GM12865 (cell line): Measurements from ENCODE around the gene ZXDA.

Experiments
- DNase-seq: peaks from one replicate; pipeline ENCODE4 v3.0.0; 2010; ENCODE audit warnings: low read depth
- H3K4me3 ChIP-seq: 2 replicates; pipeline ENCODE4 v1.5.1; 2011; ENCODE audit warnings: mild to moderate bottlenecking, low read depth, low read length, control low read depth
- TF ChIP-seq, protein P1 (sequence below): IDR thresholded peaks from 2 replicates; pipeline ENCODE4 v1.5.1; 2011; ENCODE audit warnings: low read length, control low read depth, low read depth, inconsistent platforms; ENCODE audit not compliant: insufficient read depth; ENCODE audit errors: missing control alignments

Gene ZXDA

GRCh38 chrX:57902633-57903032, 7.6 kb downstream of the ZXDA start:
- TF ChIP-seq, protein P1, sequence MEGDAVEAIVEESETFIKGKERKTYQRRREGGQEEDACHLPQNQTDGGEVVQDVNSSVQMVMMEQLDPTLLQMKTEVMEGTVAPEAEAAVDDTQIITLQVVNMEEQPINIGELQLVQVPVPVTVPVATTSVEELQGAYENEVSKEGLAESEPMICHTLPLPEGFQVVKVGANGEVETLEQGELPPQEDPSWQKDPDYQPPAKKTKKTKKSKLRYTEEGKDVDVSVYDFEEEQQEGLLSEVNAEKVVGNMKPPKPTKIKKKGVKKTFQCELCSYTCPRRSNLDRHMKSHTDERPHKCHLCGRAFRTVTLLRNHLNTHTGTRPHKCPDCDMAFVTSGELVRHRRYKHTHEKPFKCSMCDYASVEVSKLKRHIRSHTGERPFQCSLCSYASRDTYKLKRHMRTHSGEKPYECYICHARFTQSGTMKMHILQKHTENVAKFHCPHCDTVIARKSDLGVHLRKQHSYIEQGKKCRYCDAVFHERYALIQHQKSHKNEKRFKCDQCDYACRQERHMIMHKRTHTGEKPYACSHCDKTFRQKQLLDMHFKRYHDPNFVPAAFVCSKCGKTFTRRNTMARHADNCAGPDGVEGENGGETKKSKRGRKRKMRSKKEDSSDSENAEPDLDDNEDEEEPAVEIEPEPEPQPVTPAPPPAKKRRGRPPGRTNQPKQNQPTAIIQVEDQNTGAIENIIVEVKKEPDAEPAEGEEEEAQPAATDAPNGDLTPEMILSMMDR: no peak
- DNase-seq: no peak
- H3K4me3 ChIP-seq: no peak overlapping the region

DNA sequence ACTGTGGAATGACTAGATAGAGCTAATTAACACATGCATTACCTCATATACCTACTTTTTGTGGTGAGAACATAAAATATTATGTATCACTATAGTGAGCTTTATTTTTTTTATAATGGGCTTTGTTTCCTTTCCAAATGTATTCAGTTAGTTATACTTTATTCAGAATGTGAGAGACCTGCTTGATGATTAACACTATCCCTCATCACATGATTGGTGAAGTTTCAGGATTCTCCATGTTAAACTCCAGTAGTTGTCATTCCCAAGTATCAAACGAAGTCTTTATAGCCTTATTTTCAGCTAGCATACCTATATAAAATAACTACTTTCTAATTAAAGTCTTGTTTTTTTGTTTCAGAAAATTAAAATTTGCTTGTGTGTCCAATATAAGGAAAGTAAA, 8.8 kb downstream of the ZXDA start:
- no peak overlapping the region for H3K4me3 ChIP-seq
- TF ChIP-seq, protein P1: no peak
- DNase-seq: no peak

DNA sequence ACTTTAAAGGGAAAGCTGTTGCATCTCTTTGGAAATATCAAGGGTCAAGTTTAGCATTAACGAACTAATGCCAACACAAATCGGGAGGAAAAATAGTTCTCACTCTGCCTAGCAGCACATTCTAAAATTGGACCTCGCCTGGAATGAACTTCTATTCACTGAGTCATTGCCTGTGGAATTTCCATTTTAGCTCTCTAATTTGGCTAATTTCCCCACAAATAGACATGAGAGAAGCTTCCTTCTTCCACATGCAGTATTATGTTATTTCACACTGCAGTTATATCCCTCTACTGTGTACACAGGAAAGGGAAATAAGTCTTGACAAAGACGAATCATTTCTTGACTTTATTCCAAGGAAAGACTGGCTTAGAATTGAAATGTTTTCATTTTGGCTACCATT, 9.3 kb downstream of the ZXDA start:
- TF ChIP-seq, protein P1: no peak
- H3K4me3 ChIP-seq: no peak overlapping the region
- DNase-seq: no peak

DNA sequence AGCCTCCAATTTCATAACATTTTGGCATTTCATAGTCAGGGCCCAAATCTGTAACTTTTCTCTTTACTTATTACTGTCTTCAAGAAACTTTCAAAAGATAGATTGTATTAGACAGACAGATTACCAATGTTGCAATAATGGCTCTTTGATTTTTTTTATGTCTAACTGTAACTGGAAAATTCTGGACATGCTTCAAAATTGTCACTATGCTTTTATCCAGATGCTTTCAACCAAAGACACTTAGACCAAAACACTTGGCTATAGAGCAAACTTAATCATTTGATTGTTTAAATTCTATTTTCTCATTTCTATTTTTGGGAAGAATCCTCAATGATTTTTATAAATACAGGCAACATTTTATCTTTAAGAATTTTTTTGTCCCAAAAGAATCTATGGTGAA, 10.4 kb downstream of the ZXDA start:
- DNase-seq: no peak
- no peak overlapping the region for H3K4me3 ChIP-seq
- TF ChIP-seq, protein P1: no peak

GRCh38 chrX:57899064-57899463, 11.2 kb downstream of the ZXDA start:
- TF ChIP-seq, protein P1: no peak
- no peak overlapping the region for H3K4me3 ChIP-seq
- DNase-seq: no peak

DNA sequence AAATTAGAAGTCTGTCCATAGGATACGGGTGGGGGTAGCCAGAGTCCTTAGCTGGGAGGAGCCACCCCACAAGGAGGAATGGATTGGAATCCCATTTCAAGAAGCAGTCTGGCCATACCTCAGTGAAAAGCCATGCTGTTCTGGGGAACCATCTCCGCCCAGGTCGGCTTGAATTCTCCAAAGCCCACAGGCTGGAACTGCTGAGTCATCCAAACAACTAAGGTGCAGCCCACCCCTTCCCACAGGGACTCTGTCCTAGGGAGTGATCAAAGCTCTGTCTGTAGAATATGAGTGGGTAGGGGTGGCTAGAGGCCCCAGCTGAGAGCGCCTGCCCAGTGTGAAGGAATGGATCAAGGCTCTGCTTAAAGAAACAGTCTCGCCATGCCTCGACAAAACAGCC, 38.8 kb downstream of the ZXDA start:
- no peak for DNase-seq
- TF ChIP-seq, protein P1: no peak

More for the DNA sequence above, 38.8 kb downstream of the ZXDA start:
- no peak overlapping the region for H3K4me3 ChIP-seq
